Kidney (tissue), 14 donors: Measurements from ENCODE around the gene DPM2. TPM values are rescaled to one million over a fixed set of nuclear protein-coding genes. Genes with fewer than 3 reads are reported as not detected.

ENCODE experiments used
- DNase-seq, 5 donors: peaks; one replicate each; pipeline ENCODE4 v3.0.0-alpha.2; 2013 to 2020
- FAIRE-seq: peaks from 2 replicates; lab custom pipeline; 2012; peaks lifted over from hg19 to GRCh38; lab: Jason Lieb, UNC
- H3K27ac ChIP-seq, 2 donors: one replicate each; pipeline ENCODE4 v1.7.0; 2013; ENCODE audit warnings: low read depth in 2 of 2, low read length in 2 of 2, inconsistent platforms in 1 of 2
- H3K27me3 ChIP-seq: one replicate; pipeline ENCODE4 v1.7.1; 2013; ENCODE audit warnings: low read length, inconsistent platforms; ENCODE audit not compliant: control insufficient read depth, insufficient read depth
- H3K36me3 ChIP-seq, 3 donors: one replicate each; pipeline versions ENCODE4 v1.7.0 to v1.7.1; 2013; ENCODE audit warnings: low read length in 3 of 3, control low read depth in 1 of 3, inconsistent platforms in 1 of 3; ENCODE audit not compliant: insufficient read depth in 3 of 3, control insufficient read depth in 2 of 3
- H3K4me1 ChIP-seq, 3 donors: one replicate each; pipeline versions ENCODE4 v1.7.0 to v1.7.1; 2013; ENCODE audit warnings: low read length in 3 of 3, inconsistent platforms in 1 of 3, low read depth in 1 of 3; ENCODE audit not compliant: control insufficient read depth in 2 of 3, insufficient read depth in 2 of 3
- H3K4me3 ChIP-seq, 3 donors: one replicate each; pipeline versions ENCODE4 v1.7.0 to v1.8.1; 2013; ENCODE audit warnings: low read length in 3 of 3, control low read depth in 1 of 3, inconsistent platforms in 1 of 3
- H3K9ac ChIP-seq, 3 donors: one replicate each; pipeline versions ENCODE4 v1.7.0 to v1.7.1; 2013; ENCODE audit warnings: low read length in 3 of 3, control low read depth in 1 of 3, inconsistent platforms in 1 of 3
- H3K9me3 ChIP-seq, 3 donors: one replicate each; pipeline versions ENCODE4 v1.7.0 to v1.7.1; 2013; ENCODE audit warnings: low read length in 3 of 3, control low read depth in 1 of 3, inconsistent platforms in 1 of 3; ENCODE audit not compliant: control insufficient read depth in 2 of 3, insufficient read depth in 1 of 3
- CTCF ChIP-seq: IDR thresholded peaks from 3 replicates; pipeline ENCODE4 v1.5.1; 2012; ENCODE audit warnings: mild to moderate bottlenecking, moderate library complexity, borderline replicate concordance; ENCODE audit not compliant: insufficient read depth; ENCODE audit errors: extremely low read depth
- intact Hi-C: fragments of 100-400 bp; cut with DNase I; formaldehyde crosslinking; loops from one replicate; pipeline ENCODE4 v1.11.1; 2022
- polyA plus RNA-seq: library from polyadenylated mRNA; stranded (reverse); fragments of 350-450 nt; fragmentation: Illumina TruSeq; extraction: RNeasy Lipid Tissue Mini Kit (QIAGEN cat#74804); gene quantifications from one replicate; pipeline ENCODE4 v1.2.3, GENCODE V29; 2014; ENCODE audit warnings: low read depth, low replicate concordance; ENCODE audit not compliant: insufficient read depth
- total RNA-seq: library from RNA; stranded (reverse); fragmentation: NEBNext Ultra II Directional; extraction: Animal tissue kit (Norgen Biotek cat#: 25700); gene quantifications from one replicate; pipeline ENCODE4 v1.2.1, GENCODE V29; 2021
- donor health status: control.
- donor health status: control.
- donor health status: control.
- donor health status: control.
- donor health status: control.
- donor health status: DM: yes; HTN: yes; CAD: no.
- donor health status: Normal renal cell carcinoma (clear cell type).

DPM2 gene
- total and polyA plus RNA-seq, 2 donors from 2014 or later = 42.8 to 70.0 TPM

- Histone ChIP-seq H3K9ac (no peak overlapping the region), H3K27ac (no peak overlapping the region), H3K9me3 (no peaks in the 10 kb centered on the region), H3K4me3 (no peak overlapping the region), H3K36me3 (no peaks in the 10 kb centered on the region), H3K27me3 (peaks cover 2% of the 10 kb centered on the region), H3K4me1 (peaks cover 0 to 22% (median 0%) of the 10 kb centered on the region in 3 donors)
- TF ChIP-seq CTCF = no peak
- intact Hi-C loops = loop anchor here (5.0 kb wide), 1 partner anchor 331 kb away; no protein-coding TSS in a partner anchor
- no peak for FAIRE-seq
- no peak for DNase-seq
Measured at GRCh38 chr9:127923771-127924170, 13.9 kb downstream of the DPM2 start.

GRCh38 chr9:127923046-127923445, 14.6 kb downstream of the DPM2 start:
- Histone ChIP-seq H3K4me1 (peaks cover 0 to 20% (median 0%) of the 10 kb centered on the region in 3 donors), H3K27ac (no peak overlapping the region), H3K27me3 (peaks cover 2% of the 10 kb centered on the region), H3K9me3 (no peaks in the 10 kb centered on the region), H3K4me3 (no peak overlapping the region), H3K9ac (no peak overlapping the region), H3K36me3 (no peaks in the 10 kb centered on the region)
- no peak for DNase-seq
- no peak for TF ChIP-seq CTCF
- intact Hi-C loops = loop anchor here (5.0 kb wide), 1 partner anchor 331 kb away; no protein-coding TSS in a partner anchor
- no peak for FAIRE-seq

GRCh38 chr9:127921557-127922120, 16.0 kb downstream of the DPM2 start:
- FAIRE-seq = no peak
- H3K9me3 ChIP-seq = no peaks in the 10 kb centered on the region
- H3K4me3 ChIP-seq = no peak overlapping the region
- peak; percentile 94 for TF ChIP-seq CTCF
- H3K36me3 ChIP-seq = no peaks in the 10 kb centered on the region
- H3K27ac ChIP-seq = no peak overlapping the region
- peaks cover 0 to 10% (median 0%) of the 10 kb centered on the region in 3 donors for H3K4me1 ChIP-seq
- DNase-seq = peak in 4 of 5 donors; percentile 41 to 88 (median 63)
- H3K27me3 ChIP-seq = peaks cover 2% of the 10 kb centered on the region
- intact Hi-C loops = loop anchor here (5.0 kb wide), 1 partner anchor 329 kb away; no protein-coding TSS in a partner anchor
- no peak overlapping the region for H3K9ac ChIP-seq
